Testis (tissue), 3 donors: ENCODE results near the gene VDAC1. TPM values are rescaled to one million over a fixed set of nuclear protein-coding genes. Genes with fewer than 3 reads are reported as not detected.

Experiments used
- DNase-seq: peaks from one replicate; pipeline ENCODE4 v3.0.0-alpha.2; 2019
- H3K27ac ChIP-seq, 2 donors: fragments of 200-600 bp; sonication (generic); one replicate each; pipeline ENCODE4 v1.5.1; 2019
- H3K27me3 ChIP-seq: fragments of 200-600 bp; sonication (generic); one replicate; pipeline ENCODE4 v1.5.1; 2019
- H3K36me3 ChIP-seq: fragments of 200-600 bp; sonication (generic); one replicate; pipeline ENCODE4 v1.5.1; 2017; ENCODE audit warnings: low read depth; ENCODE audit errors: missing control alignments
- H3K4me1 ChIP-seq: fragments of 200-600 bp; sonication (generic); one replicate; pipeline ENCODE4 v1.5.1; 2019
- H3K4me3 ChIP-seq, 2 donors: fragments of 200-600 bp; sonication (generic); one replicate each; pipeline ENCODE4 v1.5.1; 2017 to 2019
- H3K9me3 ChIP-seq: fragments of 200-600 bp; sonication (generic); one replicate; pipeline ENCODE4 v1.5.1; 2017
- POLR2A ChIP-seq: fragments of 450-650 bp; IDR thresholded peaks from one replicate; pipeline ENCODE4 v1.6.1; 2017; ENCODE audit warnings: antibody characterized with exemption, mild to moderate bottlenecking, moderate library complexity
- WGBS, 2 donors: methylation state at CpG; one replicate each; pipeline ENCODE4 v1.1.5; 2018; 5-methylcytosine and 5-hydroxymethylcytosine counted together
- intact Hi-C: fragments of 100-400 bp; cut with DNase I; formaldehyde crosslinking; loops from one replicate; pipeline ENCODE4 v1.15.1; 2023; ENCODE audit warnings: low total_unique reads
- polyA plus RNA-seq: library from polyadenylated mRNA; stranded (reverse); fragments of 350-450 nt; fragmentation: Illumina TruSeq; extraction: RNeasy Lipid Tissue Mini Kit (QIAGEN cat#74804); gene quantifications from one replicate; pipeline ENCODE4 v1.2.3, GENCODE V29; 2014; ENCODE audit warnings: low read depth, low replicate concordance; ENCODE audit not compliant: insufficient read depth
- total RNA-seq, 2 donors: library from RNA; depleted of rRNA; stranded (reverse); fragments of >200 nt; gene quantifications; one replicate each; pipeline ENCODE4 v1.2.3, GENCODE V29; 2016
- TF ChIP-seq, protein P1 (sequence below), 3 experiments: fragments of 450-650 bp in 2 of 3; fragments of 200-600 bp in 1 of 3; sonication (generic) in 1 of 3; IDR thresholded peaks; one replicate each; pipeline ENCODE4 v1.5.1; 2016 to 2019; ENCODE audit warnings: antibody characterized with exemption in 3 of 3, mild to moderate bottlenecking in 2 of 3, moderate library complexity in 1 of 3

The VDAC1 gene
- total and polyA plus RNA-seq, 3 donors from 2014 or later = 88.4 to 151 (median 127) TPM

DNA sequence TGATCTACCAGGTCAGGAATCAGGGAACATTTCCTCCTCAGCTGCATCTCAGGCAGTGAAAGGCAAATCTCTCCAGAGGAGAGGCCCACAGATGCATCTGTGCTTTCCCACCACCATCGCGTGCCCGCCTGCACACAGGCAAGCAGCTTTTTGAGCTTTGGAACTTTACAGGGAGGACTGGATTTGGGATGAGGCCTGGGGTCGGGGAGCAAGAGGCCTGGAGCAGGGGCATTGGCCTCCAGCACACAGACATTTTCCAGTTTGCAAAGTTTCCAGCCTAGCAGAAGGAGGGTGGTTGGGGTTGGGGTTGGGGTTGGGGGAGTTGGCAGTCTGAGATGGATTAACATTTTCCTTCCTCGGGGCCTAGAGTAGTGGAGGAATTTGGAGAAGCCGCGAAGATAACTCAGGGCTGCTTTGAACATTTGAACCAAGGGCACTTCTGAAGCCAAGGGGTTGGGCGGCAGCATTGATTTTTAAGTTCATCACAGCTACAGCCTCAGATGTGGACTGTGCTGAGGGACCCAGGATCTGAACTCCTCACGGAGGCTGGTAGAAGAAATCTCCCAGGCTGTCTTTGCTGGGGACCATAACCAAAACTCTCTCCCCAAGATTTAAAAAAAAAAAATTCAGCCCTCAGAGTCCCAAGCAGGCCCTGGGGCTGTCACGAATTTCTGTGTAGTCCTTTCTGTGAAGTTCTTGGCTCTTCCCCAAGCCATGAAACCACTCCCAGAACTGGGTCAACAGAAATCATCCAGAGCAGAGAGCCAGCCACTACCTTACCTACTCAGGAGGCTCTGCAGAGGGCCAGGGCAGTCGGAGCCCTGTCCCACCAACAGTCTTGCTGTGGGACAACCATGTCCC, 61.9 kb downstream of the VDAC1 start:
- Histone ChIP-seq H3K4me3 (no peak overlapping the region), H3K27ac (no peak overlapping the region), H3K4me1 (peaks cover 3% of the 10 kb centered on the region), H3K27me3 (no peaks in the 10 kb centered on the region), H3K9me3 (no peaks in the 10 kb centered on the region), H3K36me3 (no peaks in the 10 kb centered on the region)
- intact Hi-C loops = no loop called here
- 59 to 73% methylated on average over 10 to 11 of the region's 11 CpGs for WGBS, 2 donors
- no peak for TF ChIP-seq POLR2A
- TF ChIP-seq, protein P1, sequence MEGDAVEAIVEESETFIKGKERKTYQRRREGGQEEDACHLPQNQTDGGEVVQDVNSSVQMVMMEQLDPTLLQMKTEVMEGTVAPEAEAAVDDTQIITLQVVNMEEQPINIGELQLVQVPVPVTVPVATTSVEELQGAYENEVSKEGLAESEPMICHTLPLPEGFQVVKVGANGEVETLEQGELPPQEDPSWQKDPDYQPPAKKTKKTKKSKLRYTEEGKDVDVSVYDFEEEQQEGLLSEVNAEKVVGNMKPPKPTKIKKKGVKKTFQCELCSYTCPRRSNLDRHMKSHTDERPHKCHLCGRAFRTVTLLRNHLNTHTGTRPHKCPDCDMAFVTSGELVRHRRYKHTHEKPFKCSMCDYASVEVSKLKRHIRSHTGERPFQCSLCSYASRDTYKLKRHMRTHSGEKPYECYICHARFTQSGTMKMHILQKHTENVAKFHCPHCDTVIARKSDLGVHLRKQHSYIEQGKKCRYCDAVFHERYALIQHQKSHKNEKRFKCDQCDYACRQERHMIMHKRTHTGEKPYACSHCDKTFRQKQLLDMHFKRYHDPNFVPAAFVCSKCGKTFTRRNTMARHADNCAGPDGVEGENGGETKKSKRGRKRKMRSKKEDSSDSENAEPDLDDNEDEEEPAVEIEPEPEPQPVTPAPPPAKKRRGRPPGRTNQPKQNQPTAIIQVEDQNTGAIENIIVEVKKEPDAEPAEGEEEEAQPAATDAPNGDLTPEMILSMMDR (IDR thresholded peaks at IDR 0.05) = no peak
- DNase-seq = peak; percentile 29

DNA sequence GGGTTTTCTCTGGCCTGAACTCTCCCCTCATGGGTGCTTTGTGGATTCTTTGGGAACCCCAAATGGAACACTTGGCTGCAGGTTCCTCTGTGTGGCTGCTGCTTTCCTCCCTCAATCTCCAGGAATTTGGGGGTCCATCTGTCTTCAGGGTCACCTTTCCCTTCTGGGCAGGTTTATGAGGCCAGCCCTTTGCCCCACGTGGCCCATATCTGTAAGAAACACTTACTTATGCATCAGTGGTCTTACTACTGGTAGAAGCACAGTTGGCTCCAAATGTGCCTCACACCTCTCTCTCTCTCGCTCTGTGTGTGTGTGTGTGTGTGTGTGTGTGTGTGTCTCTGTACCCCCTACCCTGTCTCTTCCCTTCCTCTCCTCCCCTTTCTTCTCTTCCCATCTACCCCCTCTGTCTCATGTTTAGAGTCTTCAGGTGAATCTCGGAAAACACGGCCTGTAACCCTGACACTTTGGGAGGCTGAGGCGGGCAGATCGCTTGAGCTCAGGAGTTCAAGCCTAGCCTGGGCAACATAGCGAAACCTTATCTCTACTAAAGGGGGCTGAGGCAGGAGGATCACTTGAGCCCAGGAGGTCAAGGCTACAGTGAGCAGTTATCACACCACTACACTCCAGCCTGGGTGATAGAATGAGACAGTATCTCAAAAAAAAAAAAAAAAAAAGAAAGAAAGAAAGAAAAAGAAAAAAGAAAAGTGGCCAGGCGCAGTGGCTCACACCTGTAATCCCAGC, 63.1 kb downstream of the VDAC1 start:
- TF ChIP-seq, protein P1 (IDR thresholded peaks at IDR 0.05) = no peak
- TF ChIP-seq POLR2A = no peak
- no peaks in the 10 kb centered on the region for H3K27me3 ChIP-seq
- no peak overlapping the region for H3K4me3 ChIP-seq
- peaks cover 3% of the 10 kb centered on the region for H3K4me1 ChIP-seq
- 85 to 95% methylated on average over 8 of the region's 8 CpGs for WGBS, 2 donors
- no peaks in the 10 kb centered on the region for H3K36me3 ChIP-seq
- intact Hi-C loops = no loop called here
- H3K9me3 ChIP-seq = no peaks in the 10 kb centered on the region
- no peak for DNase-seq
- no peak overlapping the region for H3K27ac ChIP-seq

DNA sequence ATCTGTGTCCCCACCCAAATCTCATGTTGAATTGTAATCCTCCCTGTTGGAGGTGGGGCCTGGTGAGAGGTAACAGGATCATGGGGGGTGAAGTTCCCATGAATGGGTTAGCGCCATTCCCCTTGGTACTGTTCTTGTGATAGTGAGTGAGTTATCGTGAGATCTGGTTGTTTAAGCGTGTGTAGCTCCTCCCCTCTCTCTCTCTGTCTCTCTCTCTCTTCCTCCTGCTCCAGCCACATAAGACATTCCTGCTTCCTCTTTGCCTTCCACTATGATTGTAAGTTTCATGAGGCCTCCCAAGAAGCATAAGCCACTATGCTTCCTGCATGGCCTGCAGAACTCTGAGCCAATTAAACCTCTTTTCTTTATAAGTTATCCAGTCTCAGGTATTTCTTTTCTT, 65.1 kb downstream of the VDAC1 start:
- no peak for DNase-seq
- Histone ChIP-seq H3K27ac (no peak overlapping the region), H3K36me3 (no peaks in the 10 kb centered on the region), H3K4me3 (no peak overlapping the region), H3K27me3 (no peaks in the 10 kb centered on the region), H3K4me1 (peaks cover 2% of the 10 kb centered on the region), H3K9me3 (no peaks in the 10 kb centered on the region)
- intact Hi-C loops = no loop called here
- 82 to 94% methylated on average over 3 of the region's 3 CpGs for WGBS, 2 donors
- no peak for TF ChIP-seq POLR2A
- TF ChIP-seq, protein P1 (IDR thresholded peaks at IDR 0.05) = no peak

DNA sequence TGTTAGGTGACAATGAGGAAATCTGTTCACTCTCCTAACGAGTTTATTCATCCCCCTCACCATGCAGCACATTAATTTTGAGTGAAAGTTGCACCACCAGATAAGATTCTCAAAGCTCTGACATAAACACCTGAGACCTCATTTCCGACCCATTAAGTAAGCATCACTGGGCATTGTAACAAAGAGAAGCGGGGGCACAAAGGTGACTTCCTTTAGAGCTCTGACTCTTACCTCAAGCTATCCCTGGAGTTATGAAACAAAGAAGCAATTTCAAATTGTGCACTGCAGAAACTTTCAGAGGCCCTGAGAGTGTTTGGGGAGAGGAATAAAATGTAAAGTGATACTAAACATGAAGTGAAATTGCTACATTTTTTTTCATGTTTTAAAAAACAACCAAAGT, 65.8 kb downstream of the VDAC1 start:
- H3K4me3 ChIP-seq = no peak overlapping the region
- no peaks in the 10 kb centered on the region for H3K27me3 ChIP-seq
- H3K36me3 ChIP-seq = no peaks in the 10 kb centered on the region
- H3K27ac ChIP-seq = no peak overlapping the region
- no peak for DNase-seq
- no peaks in the 10 kb centered on the region for H3K9me3 ChIP-seq
- TF ChIP-seq, protein P1 (IDR thresholded peaks at IDR 0.05) = no peak
- TF ChIP-seq POLR2A = no peak
- intact Hi-C loops = no loop called here
- 57 to 63% methylated on average over 3 of the region's 3 CpGs for WGBS, 2 donors
- H3K4me1 ChIP-seq = no peaks in the 10 kb centered on the region
